Fibroblast of lung (primary cell): ENCODE data around the gene CACNG4.

Experiments
- CTCF ChIP-seq, 2 donors: IDR thresholded peaks in 1 of 2; conservative IDR thresholded peaks in 1 of 2; 1 replicate in 1 of 2; 2 replicates in 1 of 2; pipeline ENCODE4 v1.5.1; 2011 to 2012; ENCODE audit warnings: low read length in 2 of 2, control low read depth in 1 of 2, inconsistent platforms in 1 of 2, low read depth in 1 of 2, mild to moderate bottlenecking in 1 of 2
- EZH2 ChIP-seq: IDR thresholded peaks from 2 replicates; pipeline ENCODE4 v1.5.1; 2012; ENCODE audit warnings: low read length, control low read depth, mild to moderate bottlenecking; ENCODE audit errors: missing control alignments

GRCh38 chr17:66935717-66936116, 28.8 kb upstream of the CACNG4 start:
- TF ChIP-seq CTCF (conservative IDR thresholded peaks at IDR 0.05 in 1 of 2, IDR thresholded peaks at IDR 0.05 in 1 of 2; ENCODE audit: low read depth in 1 of 2, low read length in 2 of 2), result no peak
- TF ChIP-seq EZH2, result no peak
